Memory B cell (primary cell): Measurements from ENCODE around the gene CDK11B.
"Not testable (repeated sequence)": the region's sequence is repeated elsewhere in the genome, so short reads cannot be mapped to it uniquely, and the experiment has no call there.

Source experiments
- ATAC-seq: fragments of 150-1000 bp; cut with Tn5 transposase; 2 replicates; pipeline ENCODE4 v1.10.0; 2021; ENCODE audit warnings: low read depth, mild to moderate bottlenecking, moderate library complexity
- DNase-seq, 2 donors: peaks; one replicate each; pipeline ENCODE4 v3.0.0; 2022; ENCODE audit warnings: low spot score in 2 of 2
- H3K27ac Mint-ChIP-seq: one replicate; pipeline ENCODE4 v1.8.0; 2022; ENCODE audit warnings: mild to moderate bottlenecking, moderate library complexity, mixed read lengths
- H3K27me3 Mint-ChIP-seq: one replicate; pipeline ENCODE4 v1.8.0; 2022; ENCODE audit warnings: mixed read lengths
- H3K36me3 Mint-ChIP-seq: one replicate; pipeline ENCODE4 v1.8.0; 2022; ENCODE audit warnings: mild to moderate bottlenecking, mixed read lengths
- H3K4me1 Mint-ChIP-seq: one replicate; pipeline ENCODE4 v1.8.0; 2022; ENCODE audit warnings: mixed read lengths
- H3K4me3 Mint-ChIP-seq: one replicate; pipeline ENCODE4 v1.8.0; 2022; ENCODE audit warnings: mild to moderate bottlenecking, moderate library complexity, mixed read lengths
- H3K9me3 Mint-ChIP-seq: one replicate; pipeline ENCODE4 v1.8.0; 2022; ENCODE audit warnings: mixed read lengths

Gene CDK11B

DNA sequence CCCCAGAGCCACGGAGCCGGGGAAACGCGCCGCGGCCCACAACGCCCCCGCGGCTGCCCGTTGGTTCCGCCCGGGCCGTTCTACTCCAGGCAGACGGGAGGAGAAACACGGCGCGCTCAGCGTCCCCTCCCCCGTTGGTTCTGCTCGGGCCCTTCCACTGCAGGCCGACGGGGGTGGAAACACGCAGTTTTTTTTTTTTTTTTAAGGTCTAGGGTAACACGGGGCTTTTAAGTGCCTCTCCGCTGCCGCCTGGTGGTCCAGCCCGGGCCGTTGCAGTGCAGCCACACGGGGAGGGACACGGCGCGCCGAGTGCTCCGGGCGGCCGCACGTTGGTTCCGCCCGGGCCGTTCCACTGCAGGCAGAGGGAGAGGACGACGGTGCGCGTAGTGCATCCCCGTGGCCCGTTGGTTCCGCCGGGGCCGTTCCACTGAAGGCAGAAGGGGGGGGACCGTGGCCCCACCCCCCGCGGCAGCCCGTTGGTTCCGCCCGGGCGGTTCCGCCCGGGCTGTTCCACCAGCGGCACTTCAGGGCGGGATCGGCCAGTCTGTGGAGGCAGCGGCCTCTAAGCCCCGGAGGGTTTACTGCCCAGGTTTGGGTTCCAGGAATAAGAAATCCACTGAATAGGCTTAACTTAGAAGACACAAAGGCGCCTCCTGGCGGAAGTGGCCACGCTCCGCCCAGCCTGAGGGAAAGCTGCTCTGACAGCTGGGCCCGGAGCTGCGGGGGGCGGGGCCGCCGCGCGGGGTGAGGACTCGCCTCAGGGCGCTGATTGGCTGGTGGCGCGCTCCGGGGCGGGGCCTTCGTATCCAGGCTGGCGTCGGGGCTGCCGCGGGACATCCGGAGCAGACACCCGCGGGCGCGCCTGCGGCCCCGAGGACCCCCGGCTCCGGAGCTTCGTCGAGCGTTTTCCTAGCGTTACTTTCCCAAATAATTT is 34.2 kb upstream of the CDK11B start, which contains the start of gene SLC35E2B:
Gene SLC35E2B (minus strand): TSS at position 82 of the 934 bp plus-strand sequence. CDS start 16,096 bp downstream, outside the sequence.
- not testable (repeated sequence) for H3K36me3 Mint-ChIP-seq

DNA sequence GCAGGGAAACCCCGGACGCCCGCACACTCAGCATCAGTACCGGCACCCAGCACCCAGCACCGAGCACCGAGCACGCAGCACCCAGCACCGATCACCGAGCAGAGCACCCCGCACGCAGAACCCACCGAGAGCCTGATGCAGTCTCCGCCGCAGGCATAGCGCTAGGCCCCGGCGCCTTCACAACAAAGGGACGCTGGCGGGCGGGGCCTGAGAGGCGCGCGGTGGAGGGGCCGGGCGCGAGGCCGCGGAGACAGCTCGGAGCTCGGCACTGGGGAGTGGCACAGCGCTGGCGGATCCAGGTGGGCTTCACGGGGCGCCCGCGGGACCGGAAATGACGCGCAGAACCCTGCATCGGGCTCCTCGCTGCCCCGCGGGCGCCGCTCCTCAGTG is 33.5 kb upstream of the CDK11B start:
- not testable (repeated sequence) for H3K4me1 Mint-ChIP-seq, H3K9me3 Mint-ChIP-seq, ATAC-seq, H3K27me3 Mint-ChIP-seq, H3K36me3 Mint-ChIP-seq
- H3K27ac Mint-ChIP-seq, result peak overlapping the region; percentile 63
- H3K4me3 Mint-ChIP-seq, result peak overlapping the region; percentile 76
- peak in 1 of 2 donors; percentile 87 for DNase-seq

More for the DNA sequence above, 34.2 kb upstream of the CDK11B start, which contains the start of gene SLC35E2B:
- DNase-seq (peak; percentile 96 to 99), ATAC-seq (peak; percentile 76)
- H3K4me1 Mint-ChIP-seq, H3K9me3 Mint-ChIP-seq, H3K27me3 Mint-ChIP-seq: not testable (repeated sequence)
- Mint-ChIP-seq H3K27ac (peak within 1 kb of the TSS; percentile 63), H3K4me3 (peak within 1 kb of the TSS; percentile 76)

DNA sequence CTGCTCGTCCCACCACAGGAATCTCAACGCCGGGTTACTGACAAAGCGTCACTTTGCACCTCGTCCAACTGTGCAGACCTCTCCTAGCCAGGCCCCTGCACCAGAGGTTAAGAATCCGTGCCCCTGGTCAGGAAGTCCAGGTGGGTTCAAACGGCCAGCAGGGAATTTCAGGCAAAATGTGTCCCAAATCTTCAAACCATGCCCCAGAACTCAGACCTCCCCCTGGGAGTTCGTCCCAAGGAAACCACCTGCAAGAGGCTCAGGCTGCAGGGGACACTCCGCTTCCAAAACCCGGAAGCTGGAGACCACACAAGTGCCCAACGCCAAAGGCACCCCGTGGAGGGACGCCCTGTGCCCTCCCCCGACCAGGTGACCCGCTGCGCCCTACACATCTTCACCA is 32.6 kb upstream of the CDK11B start:
- not testable (repeated sequence) for H3K27me3 Mint-ChIP-seq, H3K4me3 Mint-ChIP-seq, H3K4me1 Mint-ChIP-seq, ATAC-seq, H3K27ac Mint-ChIP-seq, DNase-seq, H3K9me3 Mint-ChIP-seq, H3K36me3 Mint-ChIP-seq

DNA sequence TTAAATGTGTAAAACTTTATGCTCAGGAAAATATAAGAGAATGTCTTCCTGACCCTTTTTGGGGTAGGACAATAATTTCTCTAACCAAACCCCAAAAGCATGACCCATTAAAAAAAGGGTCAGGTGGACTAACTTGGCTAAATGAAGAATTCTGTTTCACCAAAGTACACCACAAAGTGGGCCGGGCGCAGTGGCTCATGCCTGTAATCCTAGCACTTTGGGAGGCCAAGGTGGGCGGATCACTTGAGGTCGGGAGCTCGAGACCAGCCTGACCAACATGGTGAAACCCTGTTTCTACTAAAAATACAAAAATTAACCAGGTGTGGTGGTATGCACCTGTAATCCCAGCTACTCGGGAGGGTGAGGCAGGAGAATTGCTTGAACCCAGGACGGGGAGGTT is 30.7 kb upstream of the CDK11B start:
- H3K27me3 Mint-ChIP-seq, ATAC-seq, H3K9me3 Mint-ChIP-seq, DNase-seq, H3K4me1 Mint-ChIP-seq, H3K36me3 Mint-ChIP-seq, H3K27ac Mint-ChIP-seq, H3K4me3 Mint-ChIP-seq: not testable (repeated sequence)

DNA sequence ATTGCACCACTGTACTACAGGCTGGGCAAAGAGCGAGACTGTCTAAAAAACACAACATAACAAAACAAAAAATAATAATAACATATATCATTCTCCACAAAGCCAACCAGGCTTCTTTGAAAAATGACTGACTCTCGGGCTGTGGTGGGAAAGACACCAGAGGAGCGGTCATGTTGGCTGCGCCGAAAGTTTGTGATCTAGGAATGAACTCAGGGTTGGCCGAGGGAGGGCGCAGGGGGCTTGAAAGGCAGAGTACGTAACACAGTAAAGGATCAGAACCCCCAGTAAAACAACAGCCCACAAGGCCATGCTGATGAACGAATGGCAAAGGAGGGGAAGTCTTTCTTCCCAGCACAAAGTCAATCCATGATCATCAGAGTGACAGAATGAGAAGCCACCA is 29.0 kb upstream of the CDK11B start:
- H3K4me3 Mint-ChIP-seq, result no peak overlapping the region
- no peaks in the 10 kb centered on the region for H3K27me3 Mint-ChIP-seq
- no peaks in the 10 kb centered on the region for H3K9me3 Mint-ChIP-seq
- no peak overlapping the region for H3K27ac Mint-ChIP-seq
- DNase-seq, result no peak
- peaks cover 10% of the 10 kb centered on the region for H3K4me1 Mint-ChIP-seq
- peaks cover 6% of the 10 kb centered on the region for H3K36me3 Mint-ChIP-seq
- no peak for ATAC-seq

DNA sequence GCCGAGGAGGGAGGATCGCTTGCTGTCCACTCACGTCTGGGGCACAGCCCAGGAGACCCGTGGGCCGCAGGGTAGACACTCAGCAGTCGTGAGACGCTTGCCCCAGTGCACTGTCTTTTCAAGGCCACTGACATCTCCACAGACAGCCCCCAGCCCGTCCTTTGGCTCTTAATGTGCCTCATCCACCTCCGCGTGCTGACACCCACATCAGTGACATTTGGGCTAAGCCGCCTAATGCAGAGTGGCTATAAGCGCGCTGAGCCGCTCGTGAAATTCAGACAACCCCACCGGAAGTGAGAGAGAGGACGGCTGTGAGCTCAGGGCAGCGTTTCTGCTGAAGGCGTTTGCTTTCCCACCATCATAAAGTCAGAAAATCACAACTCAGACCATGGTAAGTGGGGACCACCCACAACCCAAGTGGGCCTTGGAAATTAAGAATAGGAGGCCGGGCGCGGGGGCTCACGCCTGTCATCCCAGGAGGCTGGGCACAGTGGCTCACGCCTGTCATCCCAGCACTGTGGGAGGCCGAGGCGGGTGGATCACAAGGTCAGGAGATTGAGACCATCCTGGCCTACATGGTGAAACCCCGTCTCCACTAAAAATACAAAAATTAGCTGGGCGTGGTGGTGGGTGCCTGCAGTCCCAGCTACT is 25.4 kb upstream of the CDK11B start:
- DNase-seq, result no peak
- no peak overlapping the region for H3K27ac Mint-ChIP-seq
- H3K36me3 Mint-ChIP-seq, result peaks cover 6% of the 10 kb centered on the region
- H3K4me3 Mint-ChIP-seq, result no peak overlapping the region
- no peak for ATAC-seq
- peaks cover 18% of the 10 kb centered on the region for H3K4me1 Mint-ChIP-seq
- H3K9me3 Mint-ChIP-seq, result no peaks in the 10 kb centered on the region
- no peaks in the 10 kb centered on the region for H3K27me3 Mint-ChIP-seq

DNA sequence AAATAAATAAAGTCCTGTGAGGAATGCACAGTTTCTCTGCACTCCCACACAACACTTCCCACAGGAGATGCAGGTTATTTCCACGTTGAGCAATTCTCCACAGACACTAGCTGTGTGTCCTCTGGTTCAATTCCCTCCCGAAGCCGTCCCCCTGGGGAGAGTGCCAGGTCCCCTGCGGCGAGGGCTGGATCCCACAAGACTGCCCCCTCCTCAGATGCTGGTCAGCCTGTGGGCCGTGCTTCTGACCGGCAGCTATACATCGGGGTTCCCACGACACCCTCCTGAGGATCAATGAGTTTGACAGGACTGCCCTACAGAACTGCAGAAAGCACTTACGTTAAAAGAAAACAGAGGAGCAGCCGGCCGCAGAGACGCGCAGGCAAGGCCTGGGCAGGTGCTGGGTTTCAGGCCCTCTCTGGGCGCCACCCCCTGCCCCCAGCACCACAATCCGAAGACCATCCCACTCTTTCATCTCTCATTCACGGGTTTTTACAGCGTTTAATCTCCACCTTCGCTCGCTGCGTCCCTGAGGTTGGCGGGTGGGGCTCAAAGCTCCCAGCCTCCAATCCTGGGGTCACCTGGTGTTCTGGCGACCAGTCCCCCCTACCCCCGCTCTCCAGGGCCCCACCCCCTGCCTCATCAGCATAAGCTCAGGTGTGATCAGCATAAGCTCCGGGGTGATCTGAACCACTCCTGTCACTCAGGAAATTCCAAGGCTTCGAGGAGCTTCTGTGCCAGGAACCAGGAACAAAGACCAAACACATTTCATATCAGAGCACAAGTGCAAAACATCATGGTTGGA is 24.5 kb upstream of the CDK11B start:
- H3K36me3 Mint-ChIP-seq, result peaks cover 6% of the 10 kb centered on the region
- no peak for ATAC-seq
- peaks cover 26% of the 10 kb centered on the region for H3K4me1 Mint-ChIP-seq
- H3K4me3 Mint-ChIP-seq, result no peak overlapping the region
- no peaks in the 10 kb centered on the region for H3K27me3 Mint-ChIP-seq
- H3K27ac Mint-ChIP-seq, result no peak overlapping the region
- no peaks in the 10 kb centered on the region for H3K9me3 Mint-ChIP-seq
- no peak for DNase-seq

DNA sequence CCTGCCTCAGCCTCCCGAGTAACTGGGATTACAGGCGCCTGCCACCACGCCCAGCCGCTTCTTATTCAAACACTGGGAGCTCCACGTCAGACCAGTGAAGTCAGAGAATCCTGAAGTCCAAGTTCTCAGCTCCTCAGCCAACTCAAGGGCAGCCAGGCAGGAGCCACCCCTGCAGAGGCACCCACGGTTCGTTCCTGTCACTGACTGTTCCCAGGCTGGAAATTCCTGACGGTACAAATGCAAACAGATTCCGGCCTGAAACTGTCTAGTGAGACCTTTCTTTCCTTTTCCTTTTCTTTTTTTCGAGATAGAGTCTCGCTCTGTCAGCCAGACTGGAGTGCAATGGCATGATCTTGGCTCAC is 22.1 kb upstream of the CDK11B start:
- DNase-seq (no peak), ATAC-seq (no peak)
- H3K27me3 Mint-ChIP-seq, result no peaks in the 10 kb centered on the region
- H3K4me3 Mint-ChIP-seq, result no peak overlapping the region
- peaks cover 2% of the 10 kb centered on the region for H3K36me3 Mint-ChIP-seq
- H3K9me3 Mint-ChIP-seq, result no peaks in the 10 kb centered on the region
- H3K4me1 Mint-ChIP-seq, result peaks cover 29% of the 10 kb centered on the region
- no peak overlapping the region for H3K27ac Mint-ChIP-seq

DNA sequence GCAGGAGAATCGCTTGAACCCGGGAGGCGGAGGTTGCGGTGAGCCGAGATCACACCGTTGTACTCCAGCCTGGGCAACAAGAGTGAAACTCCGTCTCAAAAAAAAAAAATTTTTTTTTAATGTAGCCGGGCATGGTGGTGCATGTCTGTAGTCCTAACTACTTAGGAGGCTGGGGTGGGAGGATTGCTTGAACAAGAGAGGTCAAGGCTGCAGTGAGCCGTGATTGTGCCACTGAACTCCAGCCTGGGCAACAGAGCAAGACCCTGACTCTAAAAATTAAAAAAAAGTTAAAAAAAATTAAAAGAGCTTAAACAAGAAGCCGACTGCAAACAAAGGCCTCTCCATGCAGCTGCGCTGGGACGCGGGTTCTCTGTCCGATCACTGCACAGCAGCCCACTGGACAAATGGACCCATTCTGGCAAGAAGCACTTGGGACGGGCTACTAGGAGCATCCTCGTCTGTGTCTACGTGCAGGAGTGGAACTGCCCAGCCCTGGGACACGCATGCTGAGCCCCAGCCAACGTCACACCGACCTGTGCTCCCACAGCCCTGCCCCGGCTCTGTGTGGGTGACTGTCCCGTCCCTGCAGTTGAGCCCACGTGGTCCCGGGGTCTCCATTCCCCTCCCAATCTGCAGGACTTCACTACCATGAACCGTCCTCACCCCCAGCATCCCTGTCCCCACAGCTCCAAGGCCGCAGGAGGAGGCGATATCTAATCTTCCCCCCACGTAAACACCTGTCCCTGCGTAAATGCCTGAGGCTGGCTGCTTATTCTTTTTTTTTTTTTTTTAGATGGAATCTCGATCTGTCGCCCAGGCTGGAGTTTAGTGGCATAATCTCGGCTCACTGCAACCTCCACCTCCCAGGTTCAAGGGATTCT is 21.5 kb upstream of the CDK11B start:
- Mint-ChIP-seq H3K36me3 (peaks cover under 1% of the 10 kb centered on the region), H3K4me1 (peaks cover 26% of the 10 kb centered on the region), H3K9me3 (no peaks in the 10 kb centered on the region), H3K27me3 (no peaks in the 10 kb centered on the region), H3K27ac (no peak overlapping the region), H3K4me3 (no peak overlapping the region)
- DNase-seq, result no peak
- no peak for ATAC-seq

DNA sequence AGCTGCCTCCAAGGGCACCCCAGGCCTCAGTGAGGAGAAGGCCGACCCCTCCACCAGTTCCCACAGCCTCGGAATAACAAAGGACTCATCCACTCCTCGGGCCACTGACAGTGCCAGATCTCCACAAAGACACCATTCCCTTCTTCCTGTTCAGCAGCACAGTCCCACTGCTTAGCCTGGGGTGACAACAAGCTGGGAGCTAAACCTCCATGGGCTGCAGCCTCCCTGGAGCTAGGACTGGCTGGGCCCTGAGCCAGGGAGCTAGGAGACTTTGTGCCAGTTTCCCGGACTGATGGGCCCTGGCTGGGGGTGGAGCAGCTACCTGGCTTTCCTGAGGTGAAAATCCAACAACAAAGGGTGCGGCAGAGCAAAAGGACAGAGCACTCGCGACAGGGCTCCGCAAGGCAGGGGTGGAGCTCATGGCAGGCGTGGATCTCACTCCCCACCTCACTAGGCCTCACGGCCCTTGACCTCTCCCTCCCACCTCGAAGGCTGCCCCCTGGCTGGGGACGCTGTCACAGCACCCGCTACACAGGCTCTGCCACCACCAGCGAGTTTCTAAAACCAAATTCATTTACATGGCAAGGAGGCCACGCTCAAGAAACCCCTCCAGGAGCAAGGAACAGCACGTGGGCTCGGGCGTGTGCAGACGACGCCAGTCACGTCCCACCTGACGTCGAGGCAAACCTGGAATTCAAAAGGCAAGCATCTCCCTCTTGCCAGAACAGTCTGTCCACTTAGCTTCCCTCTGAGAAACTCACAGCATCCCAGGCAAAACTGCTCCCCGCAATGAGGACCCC is 20.0 kb upstream of the CDK11B start:
- peak overlapping the region; percentile 92 for H3K27ac Mint-ChIP-seq
- ATAC-seq (peak; percentile 42), DNase-seq (peak; percentile 38 to 58)
- peak overlapping the region; percentile 78 for H3K4me3 Mint-ChIP-seq
- no peaks in the 10 kb centered on the region for H3K9me3 Mint-ChIP-seq
- H3K4me1 Mint-ChIP-seq, result peaks cover 26% of the 10 kb centered on the region
- no peaks in the 10 kb centered on the region for H3K27me3 Mint-ChIP-seq
- H3K36me3 Mint-ChIP-seq, result peaks cover 1% of the 10 kb centered on the region

DNA sequence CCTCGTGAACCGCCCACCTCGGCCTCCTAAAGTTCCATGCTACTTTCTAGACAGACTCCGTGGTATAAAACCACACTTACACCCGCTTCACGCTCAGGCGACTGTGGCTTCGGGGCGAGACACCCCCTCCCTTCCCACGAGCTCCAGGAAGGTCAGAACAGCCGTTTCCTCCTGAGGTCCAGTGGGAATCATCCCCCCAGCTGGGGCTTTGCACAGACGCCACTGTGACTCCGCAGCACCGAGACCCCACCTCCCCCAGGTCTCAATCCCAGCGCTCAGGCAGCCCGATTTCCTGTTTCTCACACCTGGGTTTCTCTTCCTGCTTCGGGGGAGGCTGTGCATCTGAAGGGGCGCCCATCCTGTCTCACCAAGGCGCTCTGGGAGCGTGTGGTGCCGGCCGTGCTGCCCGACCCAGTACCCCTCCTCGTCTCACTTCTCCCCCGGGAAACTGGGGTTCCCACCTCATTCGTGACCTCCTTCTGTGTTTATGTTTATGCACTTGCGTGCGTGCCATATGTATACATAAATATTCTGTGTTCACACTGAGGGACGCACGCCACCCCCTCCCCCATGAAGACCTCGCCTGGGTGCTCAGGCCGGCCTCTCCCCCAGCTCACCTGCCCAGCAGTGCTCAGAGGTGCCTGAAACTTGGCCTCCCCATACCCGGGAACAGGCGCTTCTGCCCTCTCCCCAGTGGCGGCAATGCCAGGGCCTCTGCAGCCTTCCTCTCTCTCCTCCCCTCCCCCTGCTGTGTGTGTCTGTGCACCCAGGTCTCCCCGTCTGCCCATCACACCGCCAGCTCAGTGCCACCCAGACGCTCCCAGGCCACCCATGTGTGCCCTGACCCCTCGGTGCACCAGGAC is 19.1 kb upstream of the CDK11B start:
- Mint-ChIP-seq H3K27me3 (no peaks in the 10 kb centered on the region), H3K4me1 (peaks cover 23% of the 10 kb centered on the region), H3K36me3 (peaks cover 1% of the 10 kb centered on the region), H3K27ac (peak overlapping the region; percentile 92), H3K4me3 (peak overlapping the region; percentile 78), H3K9me3 (no peaks in the 10 kb centered on the region)
- ATAC-seq, result peak; percentile 71
- peak; percentile 49 to 63 for DNase-seq

DNA sequence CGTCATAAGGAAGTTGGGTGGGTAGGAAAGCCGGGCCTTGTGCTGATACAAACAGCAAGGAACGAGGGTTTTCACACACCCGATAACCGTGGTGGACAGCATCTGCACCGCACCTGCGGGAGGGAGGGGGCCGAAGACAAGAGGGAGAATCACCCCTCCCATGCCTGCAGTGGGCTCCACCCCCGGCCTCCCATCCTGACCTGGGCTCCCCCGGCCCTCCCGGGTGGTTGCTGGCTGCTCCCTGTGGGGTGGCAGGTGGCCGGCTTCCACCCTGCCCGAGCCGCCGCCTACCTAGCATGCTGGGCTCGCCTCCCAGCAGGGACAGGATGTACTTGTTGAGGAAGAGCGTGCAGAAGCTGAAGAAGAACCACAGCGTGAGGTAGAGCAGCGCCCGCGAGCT is 17.3 kb upstream of the CDK11B start:
- DNase-seq, ATAC-seq, H3K27me3 Mint-ChIP-seq, H3K36me3 Mint-ChIP-seq, H3K4me3 Mint-ChIP-seq, H3K27ac Mint-ChIP-seq, H3K9me3 Mint-ChIP-seq: not testable (repeated sequence)
- peaks cover 20% of the 10 kb centered on the region for H3K4me1 Mint-ChIP-seq
